Mammary epithelial cell (primary cell): ENCODE data around the gene NEGR1.

Source experiments
- EZH2 ChIP-seq: IDR thresholded peaks from 2 replicates; pipeline ENCODE4 v1.6.1; 2012; ENCODE audit warnings: low read length, inconsistent platforms, borderline replicate concordance
- TF ChIP-seq, protein P1 (sequence below), 2 donors: IDR thresholded peaks in 1 of 2; conservative IDR thresholded peaks in 1 of 2; 2 replicates each; pipeline ENCODE4 v1.5.1; 2011 to 2012; ENCODE audit warnings: inconsistent platforms in 2 of 2, low read length in 2 of 2, mild to moderate bottlenecking in 2 of 2, control low read depth in 1 of 2, low read depth in 1 of 2; ENCODE audit not compliant: insufficient read depth in 1 of 2; ENCODE audit errors: extremely low read depth in 1 of 2

DNA sequence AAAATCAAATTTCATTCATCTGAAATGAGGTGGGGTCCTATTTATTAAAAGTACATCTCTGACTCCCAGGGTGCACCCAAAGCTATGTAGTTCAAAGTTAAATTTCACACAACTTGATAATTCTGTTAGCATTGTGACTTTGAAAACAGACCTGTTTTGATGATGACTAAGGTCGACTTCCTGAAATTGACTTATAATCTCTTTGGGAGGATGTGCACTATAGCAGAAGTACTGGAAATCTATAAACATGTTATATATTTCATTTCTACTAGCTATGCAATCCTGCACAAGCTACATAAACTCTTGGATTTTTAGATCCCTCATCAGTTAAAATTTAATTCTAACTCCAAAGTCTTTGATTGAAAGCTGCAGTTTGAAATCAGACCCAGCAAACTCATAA is 507.6 kb downstream of the NEGR1 start:
- no peak for TF ChIP-seq EZH2
- TF ChIP-seq, protein P1, sequence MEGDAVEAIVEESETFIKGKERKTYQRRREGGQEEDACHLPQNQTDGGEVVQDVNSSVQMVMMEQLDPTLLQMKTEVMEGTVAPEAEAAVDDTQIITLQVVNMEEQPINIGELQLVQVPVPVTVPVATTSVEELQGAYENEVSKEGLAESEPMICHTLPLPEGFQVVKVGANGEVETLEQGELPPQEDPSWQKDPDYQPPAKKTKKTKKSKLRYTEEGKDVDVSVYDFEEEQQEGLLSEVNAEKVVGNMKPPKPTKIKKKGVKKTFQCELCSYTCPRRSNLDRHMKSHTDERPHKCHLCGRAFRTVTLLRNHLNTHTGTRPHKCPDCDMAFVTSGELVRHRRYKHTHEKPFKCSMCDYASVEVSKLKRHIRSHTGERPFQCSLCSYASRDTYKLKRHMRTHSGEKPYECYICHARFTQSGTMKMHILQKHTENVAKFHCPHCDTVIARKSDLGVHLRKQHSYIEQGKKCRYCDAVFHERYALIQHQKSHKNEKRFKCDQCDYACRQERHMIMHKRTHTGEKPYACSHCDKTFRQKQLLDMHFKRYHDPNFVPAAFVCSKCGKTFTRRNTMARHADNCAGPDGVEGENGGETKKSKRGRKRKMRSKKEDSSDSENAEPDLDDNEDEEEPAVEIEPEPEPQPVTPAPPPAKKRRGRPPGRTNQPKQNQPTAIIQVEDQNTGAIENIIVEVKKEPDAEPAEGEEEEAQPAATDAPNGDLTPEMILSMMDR (conservative IDR thresholded peaks at IDR 0.05 in 1 of 2, IDR thresholded peaks at IDR 0.05 in 1 of 2; ENCODE audit: extremely low read depth in 1 of 2, insufficient read depth in 1 of 2, low read depth in 1 of 2, low read length in 2 of 2), result no peak
